CD4-positive, alpha-beta memory T cell (primary cell): ENCODE data around the gene C19orf73. TPM values are rescaled to one million over a fixed set of nuclear protein-coding genes. Genes with fewer than 3 reads are reported as not detected.

Experiments
- polyA plus RNA-seq, 2 donors: library from polyadenylated mRNA; unstranded; fragments of 300-500 nt; fragmentation: Illumina TruSeq; gene quantifications; one replicate each; pipeline ENCODE4 v1.2.3, GENCODE V29; 2021
- total RNA-seq, 2 experiments: library from RNA; stranded (reverse); gene quantifications; one replicate each; pipeline ENCODE4 v1.2.3, GENCODE V29; 2021

C19orf73 gene
- total and polyA plus RNA-seq, 4 experiments from 2014 or later = 1.7 to 3.7 (median 1.9) TPM

Other genes with a start within 250 kb of the C19orf73 start
- 10 to 100 TPM; 67.0 to 69.8 TPM for gene PPP1R15A, start 246.7 kb downstream of the C19orf73 start, total RNA-seq
- gene PPP1R15A, start 246.7 kb downstream of the C19orf73 start, polyA plus RNA-seq = 10 to 100 TPM; 79.6 to 83.3 TPM
- not detected for gene TULP2, start 220.4 kb downstream of the C19orf73 start, total RNA-seq
- not detected for gene TULP2, start 220.4 kb downstream of the C19orf73 start, polyA plus RNA-seq
- 100 to 1,000 TPM; 132 to 145 TPM for gene NUCB1, start 218.8 kb downstream of the C19orf73 start, total RNA-seq
- 100 to 1,000 TPM in 1 of 2 donors, 10 to 100 TPM in 1; 65.3 to 126 TPM for gene NUCB1, start 218.8 kb downstream of the C19orf73 start, polyA plus RNA-seq
- gene DHDH, start 185.4 kb downstream of the C19orf73 start, total RNA-seq = 1 to 10 TPM; 1.2 to 1.6 TPM
- 1 to 10 TPM in 1 of 2 donors, under 1 TPM in 1; 0.60 to 1.2 TPM for gene DHDH, start 185.4 kb downstream of the C19orf73 start, polyA plus RNA-seq
- gene BAX, start 164.3 kb downstream of the C19orf73 start, total RNA-seq = 100 to 1,000 TPM; 173 to 183 TPM
- gene BAX, start 164.3 kb downstream of the C19orf73 start, polyA plus RNA-seq = 10 to 100 TPM; 56.5 to 66.8 TPM
- 1,000 to 10,000 TPM; 1,304 to 1,371 TPM for gene FTL, start 153.8 kb downstream of the C19orf73 start, total RNA-seq
- gene FTL, start 153.8 kb downstream of the C19orf73 start, polyA plus RNA-seq = 1,000 to 10,000 TPM; 3,537 to 4,474 TPM
- 10 to 100 TPM; 56.2 to 56.4 TPM for gene GYS1, start 125.8 kb downstream of the C19orf73 start, total RNA-seq
- 10 to 100 TPM; 30.6 to 31.4 TPM for gene GYS1, start 125.8 kb downstream of the C19orf73 start, polyA plus RNA-seq
- gene RUVBL2, start 125.3 kb downstream of the C19orf73 start, total RNA-seq = 10 to 100 TPM; 27.9 to 28.5 TPM
- gene RUVBL2, start 125.3 kb downstream of the C19orf73 start, polyA plus RNA-seq = 10 to 100 TPM; 48.6 to 51.9 TPM
- not detected for gene LHB, start 102.1 kb downstream of the C19orf73 start, total RNA-seq
- gene LHB, start 102.1 kb downstream of the C19orf73 start, polyA plus RNA-seq = under 1 TPM in 1 of 2 donors, not detected in 1; 0.49 TPM
- not detected for gene CGB3, start 94.8 kb downstream of the C19orf73 start, total RNA-seq
- not detected for gene CGB3, start 94.8 kb downstream of the C19orf73 start, polyA plus RNA-seq
- not detected for gene CGB2, start 87.3 kb downstream of the C19orf73 start, total RNA-seq
- not detected for gene CGB2, start 87.3 kb downstream of the C19orf73 start, polyA plus RNA-seq
- gene CGB1, start 82.2 kb downstream of the C19orf73 start, total RNA-seq = not detected
- not detected for gene CGB1, start 82.2 kb downstream of the C19orf73 start, polyA plus RNA-seq
- not detected for gene CGB5, start 75.3 kb downstream of the C19orf73 start, total RNA-seq
- gene CGB5, start 75.3 kb downstream of the C19orf73 start, polyA plus RNA-seq = not detected
- gene CGB8, start 70.0 kb downstream of the C19orf73 start, total RNA-seq = not detected
- gene CGB8, start 70.0 kb downstream of the C19orf73 start, polyA plus RNA-seq = not detected
- gene CGB7, start 61.4 kb downstream of the C19orf73 start, total RNA-seq = not detected
- not detected for gene CGB7, start 61.4 kb downstream of the C19orf73 start, polyA plus RNA-seq
- not detected for gene NTF4, start 54.3 kb downstream of the C19orf73 start, total RNA-seq
- not detected for gene NTF4, start 54.3 kb downstream of the C19orf73 start, polyA plus RNA-seq
- gene KCNA7, start 46.4 kb downstream of the C19orf73 start, total RNA-seq = not detected
- not detected for gene KCNA7, start 46.4 kb downstream of the C19orf73 start, polyA plus RNA-seq
- gene SNRNP70, start 33.7 kb downstream of the C19orf73 start, total RNA-seq = 100 to 1,000 TPM; 675 to 689 TPM
- 10 to 100 TPM; 31.5 to 55.2 TPM for gene SNRNP70, start 33.7 kb downstream of the C19orf73 start, polyA plus RNA-seq
- gene LIN7B, start 4.8 kb downstream of the C19orf73 start, total RNA-seq = 10 to 100 TPM; 17.7 to 18.6 TPM
- gene LIN7B, start 4.8 kb downstream of the C19orf73 start, polyA plus RNA-seq = 1 to 10 TPM; 4.4 to 5.3 TPM
- gene PPFIA3, start 401 bp upstream of the C19orf73 start, total RNA-seq = 1 to 10 TPM; 4.0 to 4.5 TPM
- under 1 TPM; 0.27 to 0.68 TPM for gene PPFIA3, start 401 bp upstream of the C19orf73 start, polyA plus RNA-seq
- gene HRC, start 36.3 kb upstream of the C19orf73 start, total RNA-seq = not detected
- gene HRC, start 36.3 kb upstream of the C19orf73 start, polyA plus RNA-seq = not detected
- gene TRPM4, start 38.6 kb upstream of the C19orf73 start, total RNA-seq = under 1 TPM in 1 of 2 experiments, not detected in 1; 0.41 TPM
- gene TRPM4, start 38.6 kb upstream of the C19orf73 start, polyA plus RNA-seq = not detected
- 1 to 10 TPM; 4.3 to 5.1 TPM for gene SLC6A16, start 206.0 kb upstream of the C19orf73 start, total RNA-seq
- 1 to 10 TPM; 1.1 to 1.8 TPM for gene SLC6A16, start 206.0 kb upstream of the C19orf73 start, polyA plus RNA-seq
- 100 to 1,000 TPM; 330 to 347 TPM for gene CD37, start 216.3 kb upstream of the C19orf73 start, total RNA-seq
- gene CD37, start 216.3 kb upstream of the C19orf73 start, polyA plus RNA-seq = 100 to 1,000 TPM; 109 to 192 TPM
- gene TEAD2, start 243.3 kb upstream of the C19orf73 start, total RNA-seq = not detected
- not detected for gene TEAD2, start 243.3 kb upstream of the C19orf73 start, polyA plus RNA-seq
- not detected for gene DKKL1, start 244.7 kb upstream of the C19orf73 start, total RNA-seq
- not detected for gene DKKL1, start 244.7 kb upstream of the C19orf73 start, polyA plus RNA-seq